GF-D8 (cell line): ENCODE measurements around the gene APBA1.

Experiments
- DNase-seq: peaks from one replicate; lab custom pipeline; 2025; lab: John Stamatoyannopoulos, UW

Gene APBA1

GRCh38 chr9:69519470-69520240 is 152.5 kb downstream of the APBA1 start:
- no peak for DNase-seq

- DNase-seq, result no peak
These were observed 155.5 kb downstream of the APBA1 start for GRCh38 chr9:69516353-69517322.

- no peak for DNase-seq
These were observed 156.4 kb downstream of the APBA1 start for GRCh38 chr9:69515810-69516209.

- DNase-seq, result no peak
These were observed 158.9 kb downstream of the APBA1 start for GRCh38 chr9:69513141-69513820.

- DNase-seq, result no peak
These were observed 168.1 kb downstream of the APBA1 start for GRCh38 chr9:69504058-69504457.

- no peak for DNase-seq
These were observed 169.4 kb downstream of the APBA1 start for GRCh38 chr9:69502671-69503301.

GRCh38 chr9:69500896-69501295 is 171.3 kb downstream of the APBA1 start:
- DNase-seq, result no peak

GRCh38 chr9:69499959-69500358 is 172.2 kb downstream of the APBA1 start:
- DNase-seq, result no peak

GRCh38 chr9:69499407-69499806 is 172.8 kb downstream of the APBA1 start:
- DNase-seq, result no peak

- no peak for DNase-seq
These were observed 173.7 kb downstream of the APBA1 start for GRCh38 chr9:69498470-69498869.

- DNase-seq, result no peak
These were observed 174.4 kb downstream of the APBA1 start for GRCh38 chr9:69497816-69498215.

- no peak for DNase-seq
These were observed 175.2 kb downstream of the APBA1 start for GRCh38 chr9:69496846-69497450.

GRCh38 chr9:69495296-69495695 is 176.9 kb downstream of the APBA1 start:
- no peak for DNase-seq

GRCh38 chr9:69494763-69495162 is 177.4 kb downstream of the APBA1 start:
- no peak for DNase-seq

- DNase-seq, result no peak
These were observed 178.0 kb downstream of the APBA1 start for GRCh38 chr9:69494208-69494607.

- no peak for DNase-seq
These were observed 185.7 kb downstream of the APBA1 start for GRCh38 chr9:69486498-69486897.

- DNase-seq, result no peak
These were observed 186.7 kb downstream of the APBA1 start for GRCh38 chr9:69485466-69485865.

- no peak for DNase-seq
These were observed 188.2 kb downstream of the APBA1 start for GRCh38 chr9:69483886-69484422.

GRCh38 chr9:69476797-69477196 is 195.4 kb downstream of the APBA1 start:
- no peak for DNase-seq

- DNase-seq, result no peak
These were observed 196.2 kb downstream of the APBA1 start for GRCh38 chr9:69476016-69476415.

GRCh38 chr9:69474821-69475220 is 197.3 kb downstream of the APBA1 start:
- no peak for DNase-seq
